ENCODE data around the gene ARVCF. TPM values are rescaled to one million over a fixed set of nuclear protein-coding genes. Genes with fewer than 3 reads are reported as not detected.
"Not testable (repeated sequence)": the region's sequence is repeated elsewhere in the genome, so short reads cannot be mapped to it uniquely, and the experiment has no call there.

Gene ARVCF
- total and polyA plus RNA-seq, 7 donors = 3.6 to 28.0 (median 8.7) TPM

DNA sequence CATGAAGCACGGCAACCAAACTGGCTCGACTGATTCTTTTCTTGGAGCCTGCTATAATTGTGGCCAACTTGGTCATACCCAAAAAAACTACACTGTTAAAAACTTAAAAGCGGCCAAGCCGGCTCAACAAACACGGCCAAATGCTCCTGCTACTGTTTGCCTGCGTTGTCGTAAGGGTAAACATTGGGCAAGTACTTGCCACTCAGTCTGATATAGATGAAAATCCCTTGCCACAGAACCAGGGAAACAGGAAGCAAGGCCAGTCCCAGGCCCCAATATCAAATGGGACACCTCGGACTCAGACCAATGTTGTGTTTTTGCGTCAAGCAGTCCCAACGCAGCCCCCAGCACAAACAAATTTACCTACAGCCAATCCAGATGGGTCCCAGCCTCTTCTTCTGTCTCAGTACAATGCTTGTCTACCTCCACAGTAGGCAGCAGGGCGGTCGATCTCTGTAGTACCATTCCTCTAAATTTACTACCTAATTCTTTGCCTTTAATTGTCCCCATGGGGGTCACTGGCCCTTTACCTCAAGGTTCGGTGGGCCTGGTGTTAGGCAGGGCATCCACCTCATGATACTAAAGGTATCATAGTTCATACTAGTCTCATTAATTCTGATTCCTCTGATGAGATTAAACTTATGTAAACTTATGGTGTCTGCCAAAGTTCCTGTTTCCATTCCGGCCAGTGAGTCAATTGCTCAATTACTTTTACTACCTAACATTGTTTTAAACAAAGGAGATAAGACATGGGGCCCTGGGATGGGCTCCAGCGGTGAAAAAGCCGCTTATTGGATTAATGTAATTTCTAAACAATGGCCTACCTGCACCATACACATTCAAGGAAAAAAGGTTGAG is 78.8 kb downstream of the ARVCF start:
- DNase-seq (no peak), ATAC-seq (no peak)
- Histone ChIP-seq H3K36me3 (ENCODE audit: insufficient read depth in 1 of 2, low read depth in 1 of 2) (peaks cover 0 to 15% of the 10 kb centered on the region in 2 donors), H3K9me3 (no peaks in the 10 kb centered on the region), H3K4me1 (peaks cover 15% of the 10 kb centered on the region), H3K27ac (no peak overlapping the region), H3K27me3 (ENCODE audit: insufficient read depth in 3 of 3, low read length in 2 of 3) (no peaks in the 10 kb centered on the region), H3K4me3 (no peak overlapping the region)
- intact Hi-C loops (cut with DNase I) = no loop called here
- TF ChIP-seq, protein P1, sequence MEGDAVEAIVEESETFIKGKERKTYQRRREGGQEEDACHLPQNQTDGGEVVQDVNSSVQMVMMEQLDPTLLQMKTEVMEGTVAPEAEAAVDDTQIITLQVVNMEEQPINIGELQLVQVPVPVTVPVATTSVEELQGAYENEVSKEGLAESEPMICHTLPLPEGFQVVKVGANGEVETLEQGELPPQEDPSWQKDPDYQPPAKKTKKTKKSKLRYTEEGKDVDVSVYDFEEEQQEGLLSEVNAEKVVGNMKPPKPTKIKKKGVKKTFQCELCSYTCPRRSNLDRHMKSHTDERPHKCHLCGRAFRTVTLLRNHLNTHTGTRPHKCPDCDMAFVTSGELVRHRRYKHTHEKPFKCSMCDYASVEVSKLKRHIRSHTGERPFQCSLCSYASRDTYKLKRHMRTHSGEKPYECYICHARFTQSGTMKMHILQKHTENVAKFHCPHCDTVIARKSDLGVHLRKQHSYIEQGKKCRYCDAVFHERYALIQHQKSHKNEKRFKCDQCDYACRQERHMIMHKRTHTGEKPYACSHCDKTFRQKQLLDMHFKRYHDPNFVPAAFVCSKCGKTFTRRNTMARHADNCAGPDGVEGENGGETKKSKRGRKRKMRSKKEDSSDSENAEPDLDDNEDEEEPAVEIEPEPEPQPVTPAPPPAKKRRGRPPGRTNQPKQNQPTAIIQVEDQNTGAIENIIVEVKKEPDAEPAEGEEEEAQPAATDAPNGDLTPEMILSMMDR (IDR thresholded peaks at IDR 0.05) = no peak
- WGBS, 3 donors = 88 to 91% (median 90%) methylated on average over 16 of the region's 16 CpGs

DNA sequence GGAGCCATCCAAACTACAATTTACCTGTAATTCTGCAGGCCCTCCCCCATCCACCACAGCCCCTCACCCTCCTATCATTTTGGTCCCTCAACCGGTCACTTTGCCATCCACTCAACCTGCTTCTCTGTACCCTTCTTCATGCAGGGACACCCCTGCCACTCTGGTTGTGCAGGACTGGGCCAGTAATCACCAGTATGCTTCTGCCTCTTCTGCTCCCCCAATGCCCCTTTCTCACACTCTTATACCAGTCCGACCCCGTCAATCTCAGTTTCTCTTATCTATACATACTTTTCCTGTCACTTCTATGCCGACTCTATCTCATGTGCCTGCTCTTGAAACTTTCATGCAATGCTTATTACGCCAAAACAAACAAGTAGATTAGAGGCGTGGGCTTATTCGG is 80.1 kb downstream of the ARVCF start:
- H3K27ac ChIP-seq = no peak overlapping the region
- H3K9me3 ChIP-seq = no peaks in the 10 kb centered on the region
- no peak for DNase-seq
- H3K4me1 ChIP-seq = peaks cover 20% of the 10 kb centered on the region
- intact Hi-C loops (cut with DNase I) = no loop called here
- H3K4me3 ChIP-seq = no peak overlapping the region
- ATAC-seq = no peak
- TF ChIP-seq, protein P1 (IDR thresholded peaks at IDR 0.05) = no peak
- WGBS, 3 donors = 97 to 99% (median 97%) methylated on average over 7 of the region's 7 CpGs
- no peaks in the 10 kb centered on the region for H3K27me3 ChIP-seq (ENCODE audit: insufficient read depth in 3 of 3, low read length in 2 of 3)
- H3K36me3 ChIP-seq (ENCODE audit: insufficient read depth in 1 of 2, low read depth in 1 of 2) = peaks cover 0 to 15% of the 10 kb centered on the region in 2 donors

DNA sequence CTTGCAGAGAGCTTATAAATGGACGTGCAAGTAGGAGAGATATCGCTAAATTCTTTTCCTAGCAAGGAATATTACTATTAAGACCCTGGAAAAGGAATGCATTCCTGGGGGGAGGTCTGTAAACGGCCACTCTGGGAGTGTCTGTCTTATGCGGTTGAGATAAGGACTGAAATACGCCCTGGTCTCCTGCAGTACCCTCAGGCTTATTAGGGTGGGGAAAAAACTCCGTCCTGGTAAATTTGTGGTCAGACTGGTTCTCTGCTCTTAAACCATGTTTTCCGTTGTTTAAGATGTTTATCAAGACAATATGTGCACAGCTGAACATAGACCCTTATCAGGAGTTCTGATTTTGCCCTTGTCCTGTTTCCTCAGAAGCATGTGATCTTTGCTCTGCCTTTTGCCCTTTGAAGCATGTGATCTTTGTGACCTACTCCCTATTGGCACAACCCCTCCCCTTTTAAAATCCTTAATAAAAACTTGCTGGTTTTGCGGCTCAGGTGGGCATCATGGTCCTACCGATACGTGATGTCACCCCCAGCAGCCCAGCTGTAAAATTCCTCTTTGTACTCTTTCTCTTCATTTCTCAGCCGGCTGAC is 81.4 kb downstream of the ARVCF start:
- H3K27me3 ChIP-seq (ENCODE audit: insufficient read depth in 3 of 3, low read length in 2 of 3); ATAC-seq; H3K27ac ChIP-seq; DNase-seq; H3K9me3 ChIP-seq; H3K4me3 ChIP-seq; intact Hi-C loops (cut with DNase I): not testable (repeated sequence)
- Histone ChIP-seq H3K4me1 (peaks cover 12% of the 10 kb centered on the region), H3K36me3 (ENCODE audit: insufficient read depth in 1 of 2, low read depth in 1 of 2) (peaks cover 0 to 25% of the 10 kb centered on the region in 2 donors)
- 93 to 99% (median 97%) methylated on average over 11 of the region's 11 CpGs for WGBS, 3 donors

DNA sequence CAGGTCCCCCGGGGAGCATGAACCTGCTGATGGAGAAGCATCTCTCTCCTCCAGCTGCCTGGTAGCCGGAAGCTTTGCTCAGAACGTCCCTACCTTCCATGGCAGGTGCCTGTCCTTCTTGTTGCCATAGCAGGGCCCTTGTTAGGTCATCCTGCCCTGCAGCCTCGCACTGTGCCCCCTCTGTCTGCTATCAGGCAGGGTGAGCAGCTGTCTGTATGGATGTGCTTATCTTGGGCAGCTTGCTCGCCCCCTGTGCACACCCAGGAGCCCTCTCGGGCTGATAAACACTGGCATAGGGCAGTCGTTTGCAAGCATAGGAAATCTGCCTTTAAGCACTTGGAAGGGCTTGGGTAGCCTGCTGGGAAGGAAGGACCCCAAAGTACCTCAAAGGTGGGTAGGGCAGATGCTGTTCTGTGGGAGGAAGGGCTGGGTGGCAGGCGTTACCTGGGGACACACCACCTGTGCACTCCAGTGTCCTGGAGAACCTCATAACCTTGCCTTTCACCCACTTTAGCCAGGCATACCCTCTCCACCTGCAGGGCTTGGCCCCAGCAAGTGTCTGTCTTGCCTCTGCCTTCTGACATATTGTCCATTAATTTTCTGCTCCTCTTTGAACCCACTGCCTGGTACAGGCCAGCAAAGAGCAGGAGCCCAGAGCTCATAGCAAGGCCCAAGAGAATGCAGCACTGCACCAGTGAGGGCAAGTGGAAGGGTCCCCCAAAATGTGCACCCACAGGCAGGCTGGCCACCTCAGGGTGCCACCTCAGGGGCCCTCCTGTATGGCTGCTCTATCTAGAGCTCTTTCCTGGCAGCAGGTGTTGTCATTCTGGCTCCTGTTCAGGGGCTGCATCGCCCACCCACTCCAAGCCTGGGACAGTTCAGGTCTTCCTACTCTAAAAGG is 83.0 kb downstream of the ARVCF start:
- DNase-seq = no peak

More for the DNA sequence above, 83.0 kb downstream of the ARVCF start:
- no peak overlapping the region for H3K4me3 ChIP-seq
- H3K36me3 ChIP-seq (ENCODE audit: insufficient read depth in 1 of 2, low read depth in 1 of 2) = peaks cover 0 to 26% of the 10 kb centered on the region in 2 donors
- TF ChIP-seq, protein P1 (IDR thresholded peaks at IDR 0.05) = no peak
- no peaks in the 10 kb centered on the region for H3K27me3 ChIP-seq (ENCODE audit: insufficient read depth in 3 of 3, low read length in 2 of 3)
- ATAC-seq = no peak
- intact Hi-C loops (cut with DNase I) = no loop called here
- H3K9me3 ChIP-seq = no peaks in the 10 kb centered on the region
- H3K27ac ChIP-seq = no peak overlapping the region
- 86 to 90% (median 87%) methylated on average over 9 of the region's 9 CpGs for WGBS, 3 donors
- peaks cover 4% of the 10 kb centered on the region for H3K4me1 ChIP-seq

All from psoas muscle (tissue), 8 donors.